HCEC 1CT (cell line): ENCODE results near the gene PFDN1.

Experiments
- DNase-seq: peaks from one replicate; pipeline ENCODE4 v3.0.0-alpha.2; 2017

Gene PFDN1

GRCh38 chr5:140293849-140294100 is 9.1 kb downstream of the PFDN1 start:
- no peak for DNase-seq

- DNase-seq: peak; percentile 22
Measured at GRCh38 chr5:140293091-140293848, 9.6 kb downstream of the PFDN1 start.

GRCh38 chr5:140292212-140293036 is 10.5 kb downstream of the PFDN1 start:
- DNase-seq: peak; percentile 54

- DNase-seq: no peak
Measured at GRCh38 chr5:140287801-140288521, 14.9 kb downstream of the PFDN1 start.

GRCh38 chr5:140286424-140286823 is 16.5 kb downstream of the PFDN1 start:
- DNase-seq: no peak

GRCh38 chr5:140284013-140284412 is 18.9 kb downstream of the PFDN1 start:
- no peak for DNase-seq

GRCh38 chr5:140282266-140282665 is 20.6 kb downstream of the PFDN1 start:
- no peak for DNase-seq

- DNase-seq: no peak
Measured at GRCh38 chr5:140275837-140276236, 27.1 kb downstream of the PFDN1 start.

- DNase-seq: no peak
Measured at GRCh38 chr5:140273401-140273877, 29.5 kb downstream of the PFDN1 start.

GRCh38 chr5:140270008-140270407 is 32.9 kb downstream of the PFDN1 start:
- no peak for DNase-seq

- DNase-seq: no peak
Measured at GRCh38 chr5:140267559-140268018, 35.3 kb downstream of the PFDN1 start.

GRCh38 chr5:140267201-140267540 is 35.7 kb downstream of the PFDN1 start:
- DNase-seq: no peak

GRCh38 chr5:140266471-140267200 is 36.3 kb downstream of the PFDN1 start:
- no peak for DNase-seq

- no peak for DNase-seq
Measured at GRCh38 chr5:140265845-140266244, 37.1 kb downstream of the PFDN1 start.

GRCh38 chr5:140262839-140263238 is 40.1 kb downstream of the PFDN1 start:
- no peak for DNase-seq

GRCh38 chr5:140262221-140262620 is 40.7 kb downstream of the PFDN1 start:
- no peak for DNase-seq

GRCh38 chr5:140261403-140262171 is 41.3 kb downstream of the PFDN1 start:
- peak; percentile 90 for DNase-seq

GRCh38 chr5:140260089-140260656 is 42.7 kb downstream of the PFDN1 start:
- no peak for DNase-seq

- DNase-seq: no peak
Measured at GRCh38 chr5:140259500-140259899, 43.4 kb downstream of the PFDN1 start.

GRCh38 chr5:140258873-140259272 is 44.0 kb downstream of the PFDN1 start:
- DNase-seq: no peak

GRCh38 chr5:140258016-140258415 is 44.9 kb downstream of the PFDN1 start:
- DNase-seq: peak; percentile 50

- DNase-seq: no peak
Measured at GRCh38 chr5:140256726-140257125, 46.2 kb downstream of the PFDN1 start.
